NCI-H345 treated with DMSO at 0.1 percent for 48 hours (cell line): ENCODE data around the gene MOK.
"Not testable (repeated sequence)": the region's sequence is repeated elsewhere in the genome, so short reads cannot be mapped to it uniquely, and the experiment has no call there.

Experiments used
- DNase-seq: peaks from one replicate; lab custom pipeline; 2025; ENCODE audit not compliant: unreplicated experiment; lab: John Stamatoyannopoulos, UW

The MOK gene

GRCh38 chr14:102321456-102322422 lies 16.8 kb upstream of the MOK start:
- no peak for DNase-seq

- no peak for DNase-seq
These were observed 15.9 kb upstream of the MOK start for GRCh38 chr14:102320671-102321455.

- DNase-seq, result no peak
These were observed 15.2 kb upstream of the MOK start for GRCh38 chr14:102320033-102320660.

GRCh38 chr14:102319351-102320032 lies 14.5 kb upstream of the MOK start, which contains the start of gene ZNF839:
ZNF839 (plus strand) TSS chr14:102319746; CDS start chr14:102319766, 20 bp downstream.
- DNase-seq, result peak; percentile 82

GRCh38 chr14:102318781-102319276 lies 13.9 kb upstream of the MOK start:
- no peak for DNase-seq

- no peak for DNase-seq
These were observed 12.7 kb upstream of the MOK start for GRCh38 chr14:102317564-102318248.

- peak; percentile 69 for DNase-seq
These were observed 12.0 kb upstream of the MOK start for GRCh38 chr14:102316743-102317563.

GRCh38 chr14:102316338-102316742 lies 11.4 kb upstream of the MOK start:
- DNase-seq, result no peak

- no peak for DNase-seq
These were observed 10.2 kb upstream of the MOK start for GRCh38 chr14:102315121-102315520.

- peak; percentile 76 for DNase-seq
These were observed 9.5 kb upstream of the MOK start for GRCh38 chr14:102314242-102315011.

- DNase-seq, result no peak
These were observed 1.3 kb downstream of the MOK start for GRCh38 chr14:102303664-102304063.

GRCh38 chr14:102298303-102299070 lies 6.5 kb downstream of the MOK start:
- not testable (repeated sequence) for DNase-seq

- DNase-seq, result no peak
These were observed 7.4 kb downstream of the MOK start for GRCh38 chr14:102297436-102298170.

- DNase-seq, result no peak
These were observed 9.7 kb downstream of the MOK start for GRCh38 chr14:102295270-102295669.

GRCh38 chr14:102293781-102294180 lies 11.2 kb downstream of the MOK start:
- DNase-seq, result no peak

- DNase-seq, result no peak
These were observed 12.5 kb downstream of the MOK start for GRCh38 chr14:102292441-102292840.

GRCh38 chr14:102288139-102288538 lies 16.8 kb downstream of the MOK start:
- DNase-seq, result no peak
